ENCODE measurements around the gene DPM3.
"Not testable (repeated sequence)": the region's sequence is repeated elsewhere in the genome, so short reads cannot be mapped to it uniquely, and the experiment has no call there.

The DPM3 gene

DNA sequence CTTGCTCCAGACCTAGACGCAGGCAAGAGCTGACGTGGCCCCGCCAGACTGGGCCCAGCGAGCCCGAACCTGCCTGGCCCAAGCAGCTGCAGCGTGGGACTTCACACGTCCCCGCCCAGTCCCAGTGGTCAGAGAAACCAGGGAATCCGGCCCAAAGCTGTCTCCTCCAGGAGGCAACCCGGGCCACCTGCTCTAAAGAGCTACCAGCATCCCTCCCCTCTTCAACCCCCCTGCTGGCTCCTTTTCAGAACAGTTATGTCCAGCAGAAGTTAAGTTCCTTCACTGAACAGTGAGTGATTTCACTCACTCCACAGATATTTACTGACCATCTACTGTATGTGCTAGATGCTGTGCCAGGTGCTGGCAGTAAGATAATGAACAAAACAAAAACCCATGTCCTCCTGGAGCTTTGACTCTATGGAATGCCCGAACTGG, 14.8 kb downstream of the DPM3 start:
- DNase-seq (ENCODE audit: low spot score): no peak

DNA sequence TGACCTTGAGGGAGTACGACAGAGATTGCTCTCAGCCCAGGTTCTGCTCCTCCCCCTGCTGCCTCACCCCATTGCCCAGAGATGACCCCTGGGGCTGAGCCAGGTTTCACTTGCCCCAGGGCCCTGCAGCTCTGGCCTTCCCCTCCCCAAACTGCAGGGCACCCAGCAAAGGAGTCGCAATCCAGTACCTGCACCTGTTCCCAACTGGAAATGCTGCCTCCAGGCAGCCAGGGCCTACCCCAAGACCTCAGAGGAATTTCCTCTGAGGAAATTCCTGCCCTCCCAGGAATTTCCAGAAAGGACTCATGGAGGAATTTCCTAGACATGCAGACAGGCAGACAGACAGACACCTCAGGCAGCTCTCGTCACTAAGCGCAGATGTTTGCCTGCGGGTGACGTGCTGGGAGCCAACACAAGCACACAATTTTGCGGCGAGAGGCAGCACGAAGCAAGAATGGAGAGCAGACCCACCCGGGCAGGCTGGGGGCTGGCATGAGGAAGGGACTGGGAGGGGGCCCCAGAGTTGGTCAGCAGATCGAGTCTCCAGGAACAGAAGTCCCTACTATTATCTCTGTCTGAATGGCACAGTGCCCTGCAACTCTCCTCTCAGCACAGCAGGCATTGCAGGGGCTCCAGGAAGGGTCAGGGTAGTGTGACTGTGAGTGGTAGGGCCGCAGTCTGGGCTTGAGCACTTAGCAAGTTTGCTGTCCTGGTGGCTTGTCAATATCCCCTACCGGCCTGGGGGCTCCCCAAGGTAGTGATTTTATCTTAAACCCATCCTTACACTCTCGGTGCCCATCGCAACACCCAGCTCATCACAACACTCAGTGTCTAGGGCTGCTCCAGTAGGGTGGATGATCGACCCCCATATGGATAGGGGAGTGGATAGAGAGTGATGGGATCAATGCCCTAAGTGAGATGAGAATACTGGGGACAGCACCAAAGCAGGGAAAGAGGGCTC, 15.5 kb downstream of the DPM3 start:
- no peak for DNase-seq (ENCODE audit: low spot score)

DNA sequence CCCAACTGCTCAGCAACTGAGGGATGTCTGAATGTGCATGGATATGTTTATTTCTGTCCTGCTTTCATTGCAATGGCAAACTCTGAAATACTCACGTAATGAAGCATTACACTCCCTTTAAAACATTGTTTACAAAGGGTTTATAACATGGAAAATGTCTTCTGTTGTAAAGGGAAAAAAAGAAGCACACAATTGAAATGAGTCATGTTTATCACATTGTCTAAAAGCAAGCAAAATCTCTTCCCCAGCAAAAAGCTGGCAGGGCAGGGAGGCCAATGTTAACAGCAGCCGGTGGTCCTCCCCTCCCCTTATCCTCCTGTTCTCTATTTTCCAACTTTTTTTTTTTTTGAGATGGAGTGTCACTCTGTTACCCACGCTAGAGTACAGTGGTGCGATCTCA, 16.5 kb downstream of the DPM3 start:
- DNase-seq (ENCODE audit: low spot score): no peak

DNA sequence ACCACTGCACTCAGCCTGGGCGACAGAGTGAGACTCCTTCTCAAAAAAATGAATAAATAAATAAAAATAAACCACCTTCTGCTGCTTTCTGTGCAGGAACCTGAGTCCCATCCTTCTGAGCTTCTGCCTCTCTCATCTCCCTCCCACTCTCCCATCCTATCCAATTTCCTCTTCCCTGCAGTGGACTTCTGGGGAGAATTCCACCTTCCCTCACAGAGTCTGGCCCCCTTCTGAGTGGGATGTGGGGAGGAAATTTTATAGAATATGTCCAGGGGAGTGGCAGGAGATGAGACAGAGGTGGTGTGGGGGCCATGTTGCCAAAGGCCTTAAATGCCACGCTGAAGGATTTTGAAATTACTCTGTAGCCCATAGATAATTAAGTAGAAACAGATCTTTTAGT, 18.0 kb downstream of the DPM3 start:
- DNase-seq (ENCODE audit: low spot score): no peak

DNA sequence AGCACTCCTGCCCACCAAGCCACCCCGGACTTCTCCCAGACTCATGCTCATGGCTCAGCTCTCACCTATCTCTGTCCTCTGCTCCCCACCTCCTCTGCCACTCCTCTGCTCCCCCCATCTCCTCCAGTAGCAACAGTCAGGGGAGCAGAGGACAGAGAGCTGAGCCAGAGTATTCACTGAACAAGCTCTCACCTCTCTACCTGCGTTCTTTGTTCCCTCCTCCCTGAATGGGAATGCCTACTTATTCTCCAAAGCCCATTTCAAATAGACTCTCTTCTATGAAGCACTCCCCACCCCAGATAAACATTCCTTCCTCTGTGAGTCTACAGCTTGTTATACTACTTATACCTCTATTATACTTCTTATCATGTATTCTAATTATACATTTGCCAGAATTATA, 19.1 kb downstream of the DPM3 start:
- no peak for DNase-seq (ENCODE audit: low spot score)

DNA sequence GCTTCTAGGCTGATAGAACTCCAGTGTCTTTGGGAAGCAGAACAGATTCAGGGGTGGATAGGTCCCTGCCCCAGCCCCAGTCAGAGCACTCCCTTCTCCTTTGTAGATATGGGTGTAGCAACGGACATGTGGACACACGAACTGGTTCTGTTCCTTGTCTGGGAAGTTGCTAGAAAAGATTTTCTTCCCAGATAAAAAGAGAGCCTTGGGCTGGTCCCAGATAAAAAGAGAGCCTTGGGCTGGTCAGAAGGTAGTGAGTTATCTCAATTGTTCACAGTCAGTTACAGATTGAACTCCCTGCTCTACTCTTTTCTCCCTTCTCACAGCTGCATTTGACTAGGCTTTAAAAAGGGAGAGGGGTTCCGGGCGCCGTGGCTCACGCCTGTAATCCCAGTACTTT, 20.1 kb downstream of the DPM3 start:
- DNase-seq (ENCODE audit: low spot score): no peak

DNA sequence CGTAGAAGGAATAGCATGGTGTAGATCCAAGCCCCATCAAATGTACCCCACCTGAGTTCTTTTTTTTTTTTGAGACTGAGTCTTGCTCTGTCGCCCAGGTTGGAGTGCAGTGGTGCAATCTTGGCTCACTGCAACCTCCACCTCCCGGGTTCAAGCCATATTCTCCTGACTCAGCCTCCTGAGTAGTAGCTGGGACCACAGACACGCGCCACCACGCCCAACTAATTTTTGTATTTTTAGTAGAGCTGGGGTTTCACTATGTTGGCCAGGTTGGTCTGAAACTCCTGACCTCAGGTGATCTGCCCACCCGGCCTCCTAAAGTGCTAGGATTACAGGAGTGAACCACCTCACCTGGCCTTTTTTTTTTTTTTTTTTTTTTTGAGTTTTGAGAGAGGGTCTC, 22.2 kb downstream of the DPM3 start:
- not testable (repeated sequence) for DNase-seq (ENCODE audit: low spot score)

DNA sequence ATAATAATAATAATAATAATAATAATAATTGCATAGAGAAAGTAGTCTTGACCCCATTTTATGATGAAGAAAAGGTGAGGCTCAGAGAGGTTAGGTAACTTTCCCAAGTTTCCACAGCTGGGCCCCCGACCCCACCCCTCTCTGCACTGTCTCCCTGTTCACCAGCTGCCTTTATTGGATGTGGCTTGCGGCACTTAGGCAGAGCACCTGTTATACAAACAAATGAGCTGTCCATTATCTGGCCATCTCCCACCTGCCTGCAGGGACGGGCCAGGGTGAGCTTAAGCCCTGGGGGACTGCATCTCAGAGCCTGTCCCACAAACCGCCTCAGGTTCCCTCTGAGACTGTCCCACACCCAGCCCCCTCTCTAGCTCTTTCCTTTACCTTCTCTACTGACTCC, 22.7 kb downstream of the DPM3 start:
- no peak for DNase-seq (ENCODE audit: low spot score)

DNA sequence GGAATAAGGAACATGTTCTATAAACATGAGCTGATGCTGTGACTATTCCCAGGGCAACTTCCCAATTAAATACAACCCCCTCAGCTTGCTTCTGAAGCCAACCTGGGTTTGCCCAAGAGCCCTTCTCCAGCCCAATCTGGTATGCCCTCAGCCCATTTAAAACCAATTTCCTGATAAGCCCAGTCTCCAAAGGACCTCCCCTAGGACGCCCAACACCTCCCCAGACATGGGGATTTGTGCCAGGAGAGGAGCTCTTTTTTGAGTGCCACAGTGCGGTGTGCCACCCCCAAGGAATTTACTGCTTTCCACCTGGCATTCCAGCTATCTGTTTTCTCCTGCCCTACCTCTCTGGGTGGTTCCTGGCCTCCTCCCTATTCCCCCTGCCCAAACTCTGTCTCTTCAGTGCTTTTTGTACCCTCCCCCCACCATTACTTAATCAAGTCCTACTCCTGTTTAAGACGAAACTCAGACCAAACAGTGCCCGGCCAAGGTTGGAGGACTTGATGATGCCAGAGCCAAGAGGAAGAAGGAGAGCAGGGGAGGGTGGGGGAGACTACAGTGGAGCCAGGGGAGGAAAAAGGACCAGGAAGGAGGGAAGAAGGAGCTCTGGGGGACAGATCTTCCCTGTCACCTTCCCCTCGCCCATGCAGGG, 24.1 kb downstream of the DPM3 start:
- no peak for DNase-seq (ENCODE audit: low spot score)

DNA sequence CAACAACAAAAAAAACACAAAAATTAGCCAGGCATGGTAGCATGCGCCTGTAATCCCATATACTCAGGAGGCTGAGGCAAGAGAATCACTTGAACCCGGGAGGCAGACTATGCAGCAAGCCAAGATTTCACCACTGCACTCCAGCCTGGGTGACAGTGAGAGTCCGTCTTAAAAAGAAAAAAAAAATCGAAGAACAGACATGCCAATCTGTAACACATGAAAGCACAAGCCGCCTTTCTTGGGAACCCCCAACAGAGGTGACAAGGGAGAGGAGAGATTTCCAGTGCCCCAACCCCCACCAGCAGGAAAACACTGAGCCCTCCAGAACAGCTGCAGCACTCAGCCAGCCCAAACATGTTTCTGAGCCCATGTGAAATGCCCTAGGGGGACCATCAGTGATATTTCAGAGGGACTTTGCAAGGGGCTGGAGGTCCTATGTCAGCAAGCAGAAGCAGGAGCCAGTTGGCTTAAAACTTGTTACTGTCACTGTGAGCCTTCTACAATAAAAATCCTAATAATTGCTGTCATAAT, 26.8 kb downstream of the DPM3 start:
- no peak for DNase-seq (ENCODE audit: low spot score)

DNA sequence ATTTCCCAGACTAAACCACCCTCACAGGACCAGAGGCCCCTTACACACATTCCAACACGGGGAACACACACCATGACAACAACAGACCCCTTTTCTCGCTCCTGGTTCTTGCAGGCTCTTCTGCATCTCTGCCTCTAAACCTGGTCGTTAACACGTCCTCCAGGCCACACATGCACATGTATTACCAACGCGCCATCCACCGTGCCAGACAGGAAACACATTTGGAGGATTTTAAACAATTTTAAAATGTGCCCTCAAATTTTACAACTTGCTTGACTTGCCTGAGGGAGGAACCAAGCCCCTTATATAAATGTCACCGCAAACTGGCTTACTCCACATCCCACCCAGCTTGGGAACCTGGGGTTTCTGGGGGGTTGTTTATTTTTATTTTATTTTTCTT, 29.5 kb downstream of the DPM3 start:
- DNase-seq (ENCODE audit: low spot score): no peak

DNA sequence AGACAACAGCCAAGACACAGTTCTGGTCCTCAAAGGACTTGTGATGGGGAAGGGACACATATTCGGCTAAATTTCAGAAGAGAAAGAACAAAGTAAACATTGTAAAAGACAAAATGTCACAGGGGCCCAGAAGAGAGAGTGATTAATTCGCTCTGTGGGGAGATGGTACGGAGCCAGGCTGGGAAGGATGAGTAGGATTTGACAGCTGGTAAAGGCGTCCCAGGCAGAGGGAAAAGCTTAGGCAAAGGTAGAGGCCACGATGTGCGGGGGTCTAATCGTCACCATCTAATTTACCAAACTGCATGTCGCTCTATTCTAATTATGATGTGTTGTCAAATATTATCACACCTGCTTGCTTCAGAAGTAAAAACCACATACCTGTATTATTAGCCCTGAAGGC, 29.9 kb downstream of the DPM3 start:
- no peak for DNase-seq (ENCODE audit: low spot score)

DNA sequence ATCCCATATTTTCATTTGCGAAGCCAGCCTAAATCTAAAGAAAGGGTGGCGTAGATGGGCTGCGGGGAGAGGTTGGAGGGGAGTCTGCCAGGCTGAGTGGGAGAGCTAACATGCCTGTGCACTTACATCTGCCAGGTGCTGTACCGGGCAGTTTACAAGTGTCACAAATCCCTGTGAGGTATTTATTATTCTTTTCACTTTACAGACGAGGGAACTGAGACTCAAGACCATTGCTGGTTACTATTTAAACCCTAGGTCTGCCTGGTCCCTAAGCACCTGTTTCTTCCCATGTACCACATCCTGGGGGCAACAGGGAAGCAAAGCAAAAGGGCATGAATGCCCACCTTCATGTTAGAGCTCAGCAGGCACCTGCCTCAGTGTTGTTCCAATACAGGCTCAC, 32.0 kb downstream of the DPM3 start:
- DNase-seq (ENCODE audit: low spot score): no peak

DNA sequence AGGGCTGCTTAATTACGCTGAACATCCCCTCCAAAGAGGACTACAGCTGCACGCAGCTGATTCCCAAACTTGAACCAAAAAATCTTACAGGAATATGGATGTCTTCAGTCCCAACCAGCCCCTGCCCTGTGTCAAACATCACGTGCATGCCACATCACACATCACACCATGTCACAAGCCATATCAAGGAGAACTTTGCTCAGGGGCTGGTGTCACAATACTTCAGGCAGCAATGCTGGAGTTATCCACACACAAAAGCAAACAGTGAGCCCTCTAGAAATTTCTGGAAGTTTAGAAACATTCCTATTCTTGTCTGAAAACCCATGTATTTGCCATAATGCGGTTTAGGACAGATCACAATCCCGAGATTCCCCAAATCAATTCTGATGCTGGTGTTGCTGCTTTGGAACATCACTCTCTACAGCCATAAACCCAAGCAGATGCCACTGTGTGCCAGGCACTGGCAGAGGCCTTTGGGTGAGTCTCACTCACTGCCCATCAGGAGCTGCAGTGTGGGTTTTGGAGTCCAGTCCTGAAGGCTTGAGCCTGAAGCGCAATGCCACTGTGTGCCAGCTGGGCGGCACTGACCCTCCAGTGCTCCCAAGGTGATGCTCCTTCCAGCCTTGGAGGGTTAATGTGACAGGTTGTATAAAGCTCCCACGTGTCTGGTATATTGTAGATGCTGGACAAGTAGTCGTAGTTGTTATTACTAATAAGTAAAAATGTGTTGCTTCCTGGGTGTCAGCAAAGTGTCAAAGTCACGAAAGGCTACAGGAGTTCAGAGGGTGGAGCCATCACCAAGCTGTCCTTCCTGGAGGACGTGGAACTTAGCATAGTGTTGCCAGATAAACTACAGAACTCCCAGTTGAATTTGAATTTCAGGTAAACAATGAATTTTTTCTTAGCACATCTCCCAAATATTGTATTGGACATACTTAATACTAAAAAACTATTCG, 32.7 kb downstream of the DPM3 start:
- no peak for DNase-seq (ENCODE audit: low spot score)

DNA sequence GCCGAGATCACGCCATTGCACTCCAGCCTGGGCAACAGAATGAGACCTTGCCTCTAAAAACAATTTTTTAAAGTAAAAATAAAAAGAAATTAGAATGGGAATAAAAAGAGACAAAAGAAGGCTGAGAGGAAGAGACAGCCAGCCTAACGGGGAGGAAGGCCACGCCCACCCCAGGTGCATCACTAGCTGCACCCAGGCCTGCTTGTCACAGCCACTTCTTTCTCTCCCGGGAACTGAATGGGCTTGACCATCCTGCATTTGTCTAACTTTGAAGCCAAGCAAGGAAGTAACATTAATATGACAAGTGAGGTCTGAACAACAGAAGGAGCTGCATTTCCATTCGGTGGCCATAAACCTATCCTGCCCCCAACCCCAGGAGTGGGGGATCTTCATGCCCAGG, 33.5 kb downstream of the DPM3 start:
- no peak for DNase-seq (ENCODE audit: low spot score)

DNA sequence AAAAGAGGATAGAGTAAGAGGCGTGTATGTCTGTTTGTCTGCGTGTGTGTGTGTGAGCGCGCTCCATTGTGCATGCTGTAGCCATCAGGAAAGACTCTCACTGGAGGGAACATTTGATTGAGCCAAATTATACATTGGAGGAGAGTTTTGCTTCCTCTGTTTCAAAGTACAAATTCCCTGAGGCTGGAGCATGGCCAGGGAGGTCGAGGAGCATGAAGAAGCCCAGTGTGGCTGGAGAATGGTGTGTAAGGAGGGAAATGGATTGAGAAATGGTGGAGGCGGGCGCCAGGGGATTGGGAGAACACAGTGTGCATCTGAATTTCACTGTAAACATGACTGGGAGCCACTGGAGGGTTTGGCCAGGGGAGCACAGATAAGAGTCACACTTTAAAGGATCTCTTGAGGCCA, 34.7 kb downstream of the DPM3 start:
- DNase-seq (ENCODE audit: low spot score): no peak

DNA sequence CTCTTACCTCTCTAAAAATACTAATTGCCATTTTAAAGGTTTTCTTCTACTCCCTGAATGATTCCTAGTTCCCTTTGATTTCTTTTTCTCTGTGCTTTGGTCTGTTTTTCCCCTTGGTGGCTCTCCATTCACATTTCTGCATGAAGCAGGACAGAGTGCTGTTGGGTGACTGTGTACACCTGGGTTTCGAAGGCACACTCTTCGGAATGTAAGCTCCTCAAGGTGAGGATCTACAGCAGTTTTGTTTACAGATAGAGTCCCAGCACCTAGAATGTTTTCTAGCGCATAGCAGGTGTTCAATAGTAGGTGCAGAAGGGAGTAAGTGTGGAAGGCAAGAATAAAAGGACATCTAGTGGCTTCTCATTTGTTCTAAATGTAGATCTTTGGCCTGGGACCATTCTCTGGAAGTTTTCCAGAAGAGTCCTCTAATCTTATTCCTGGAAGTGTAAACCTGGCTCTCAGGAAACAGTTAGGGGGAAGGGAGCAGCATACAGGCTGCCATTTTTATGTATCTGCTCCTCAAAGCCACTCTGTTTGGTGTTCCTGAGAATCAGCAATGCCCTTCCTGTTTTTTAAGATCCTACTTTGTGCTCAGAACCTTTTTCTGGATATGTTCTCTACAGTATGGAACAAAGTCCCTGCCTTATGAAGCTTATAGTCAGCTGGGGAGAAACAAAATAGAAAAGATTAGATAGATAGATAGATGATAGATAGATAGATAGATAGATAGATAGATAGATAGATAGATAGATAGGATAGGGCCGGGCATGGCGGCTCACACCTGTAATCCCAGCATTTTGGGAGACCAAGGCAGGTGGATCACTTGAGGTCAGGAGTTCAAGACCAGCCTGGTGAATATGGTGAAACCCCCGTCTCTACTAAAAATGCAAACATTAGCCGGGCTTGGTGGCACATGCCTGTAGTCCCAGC, 35.5 kb downstream of the DPM3 start:
- no peak for DNase-seq (ENCODE audit: low spot score)

DNA sequence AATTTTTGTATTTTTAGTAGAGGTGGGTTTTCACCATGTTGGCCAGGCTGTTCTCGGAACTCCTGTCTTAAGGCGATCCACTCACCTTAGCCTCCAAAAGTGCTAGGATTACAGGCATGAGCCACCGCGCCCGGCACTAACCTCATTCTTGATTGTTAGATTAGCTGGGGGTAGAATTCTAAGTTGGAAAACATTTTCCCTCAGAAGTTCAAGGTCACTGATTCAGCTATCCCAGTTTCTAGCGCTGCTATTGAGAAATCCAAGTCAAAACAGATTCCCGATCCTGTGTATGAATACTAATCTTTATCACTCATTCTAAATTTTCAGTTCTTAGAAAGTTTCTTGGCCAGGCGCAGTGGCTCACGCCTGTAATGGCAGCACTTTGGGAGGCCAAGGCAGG, 37.0 kb downstream of the DPM3 start:
- DNase-seq (ENCODE audit: low spot score): no peak

DNA sequence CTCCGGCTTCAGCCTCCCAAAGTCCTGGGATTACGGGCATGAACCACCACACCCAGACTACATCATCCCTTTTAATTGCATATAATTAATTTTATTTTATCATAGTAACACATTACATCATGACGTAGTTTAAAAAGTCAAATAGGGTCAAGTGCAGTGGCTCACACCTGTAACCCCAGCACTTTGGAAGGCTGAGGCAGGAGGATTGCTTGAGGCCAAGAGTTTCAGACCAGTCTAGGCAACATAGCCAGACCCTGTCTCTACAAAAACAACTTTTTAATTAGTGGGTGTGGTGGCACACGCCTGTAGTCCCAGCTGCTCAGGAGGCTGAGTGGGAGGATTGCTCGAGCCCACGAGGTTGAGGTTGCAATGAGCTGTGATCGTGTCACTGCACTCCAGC, 41.0 kb downstream of the DPM3 start:
- no peak for DNase-seq (ENCODE audit: low spot score)

DNA sequence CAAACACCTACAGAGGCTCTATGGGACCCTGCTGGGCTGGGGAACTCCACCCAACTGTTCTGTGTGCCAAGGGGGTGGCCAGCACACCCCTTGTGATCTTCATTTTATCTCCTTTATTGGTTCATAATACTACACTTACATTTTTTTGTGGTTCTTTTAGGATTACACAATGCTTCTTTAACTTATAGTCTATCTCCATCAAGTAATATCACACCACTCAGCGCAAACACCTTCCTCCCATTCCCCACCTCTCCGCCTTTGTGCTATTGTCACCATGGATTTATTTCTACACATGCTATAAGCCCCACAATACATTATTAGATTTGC, 45.7 kb downstream of the DPM3 start:
- no peak for DNase-seq (ENCODE audit: low spot score)
